HepG2 (cell line): ENCODE data around the gene SHOX.

ENCODE experiments used
- CTCF ChIP-seq: sonication (generic); formaldehyde crosslinking; IDR thresholded peaks from 2 replicates; pipeline ENCODE4 v1.5.0; 2020; ENCODE audit warnings: mild to moderate bottlenecking, missing genetic modification reagents, moderate library complexity
- DDIT3 ChIP-seq: sonication (generic); formaldehyde crosslinking; IDR thresholded peaks from 2 replicates; pipeline ENCODE4 v1.4.0; 2020; ENCODE audit warnings: mild to moderate bottlenecking, missing genetic modification reagents
- LBX2 ChIP-seq: sonication (generic); formaldehyde crosslinking; IDR thresholded peaks from 2 replicates; pipeline ENCODE4 v1.5.0; 2020; ENCODE audit warnings: missing genetic modification reagents, mild to moderate bottlenecking, borderline replicate concordance
- MAFK ChIP-seq, 2 experiments: IDR thresholded peaks in 1 of 2; conservative IDR thresholded peaks in 1 of 2; 2 replicates each; pipeline ENCODE4 v1.6.1; 2011; ENCODE audit warnings: improper control_type of control experiment in 2 of 2, low read length in 2 of 2
- NFYB ChIP-seq: sonication (generic); formaldehyde crosslinking; IDR thresholded peaks from 2 replicates; pipeline ENCODE4 v1.4.0; 2020; ENCODE audit warnings: missing genetic modification reagents
- PATZ1 ChIP-seq: sonication (generic); formaldehyde crosslinking; IDR thresholded peaks from 2 replicates; pipeline ENCODE4 v1.4.0; 2020; ENCODE audit warnings: missing genetic modification reagents
- PHF8 ChIP-seq: sonication (generic); formaldehyde crosslinking; IDR thresholded peaks from 2 replicates; pipeline ENCODE4 v1.5.0; 2020; ENCODE audit warnings: missing genetic modification reagents
- POLR2A ChIP-seq, 2 experiments: IDR thresholded peaks; 2 replicates each; pipeline ENCODE4 v1.6.1; 2011; ENCODE audit warnings: low read depth in 2 of 2, low read length in 2 of 2, mild to moderate bottlenecking in 1 of 2, moderate library complexity in 1 of 2; ENCODE audit not compliant: insufficient read depth in 1 of 2
- POLR2AphosphoS5 ChIP-seq: IDR thresholded peaks from 2 replicates; pipeline ENCODE4 v1.6.1; 2012; ENCODE audit warnings: low read depth, low read length
- TBL1XR1 ChIP-seq: fragments of 150-350 bp; IDR thresholded peaks from 2 replicates; pipeline ENCODE4 v1.6.1; 2014; ENCODE audit warnings: borderline replicate concordance, low read length; ENCODE audit not compliant: partially characterized antibody
- TCF7L2 ChIP-seq: IDR thresholded peaks from 2 replicates; pipeline ENCODE4 v1.6.1; 2011; ENCODE audit warnings: mild to moderate bottlenecking, low read depth, low read length, moderate library complexity
- ZNF446 ChIP-seq: sonication (generic); formaldehyde crosslinking; IDR thresholded peaks from 2 replicates; pipeline ENCODE4 v1.5.0; 2020; ENCODE audit warnings: mild to moderate bottlenecking, missing genetic modification reagents
- ZNF674 ChIP-seq: sonication (generic); formaldehyde crosslinking; IDR thresholded peaks from 2 replicates; pipeline ENCODE4 v1.5.0; 2020; ENCODE audit warnings: low read depth, mild to moderate bottlenecking, missing genetic modification reagents
- TF ChIP-seq, protein P1 (sequence below): sonication (generic); formaldehyde crosslinking; conservative IDR thresholded peaks from 2 replicates; pipeline ENCODE4 v1.4.0; 2020; ENCODE audit warnings: missing genetic modification reagents

GRCh38 chrX:590693-591404 is 39.7 kb upstream of the SHOX start:
- TF ChIP-seq CTCF (CRISPR knock-in tag) (no peak), POLR2A (IDR thresholded peaks at IDR 0.05; ENCODE audit: insufficient read depth in 1 of 2, low read depth in 2 of 2, low read length in 2 of 2) (no peak), PHF8 (CRISPR knock-in tag) (no peak), PATZ1 (no peak), TBL1XR1 (no peak), POLR2AphosphoS5 (no peak), DDIT3 (CRISPR knock-in tag) (no peak), LBX2 (no peak), ZNF674 (CRISPR knock-in tag) (no peak), ZNF446 (CRISPR knock-in tag) (no peak), TCF7L2 (no peak), MAFK (conservative IDR thresholded peaks at IDR 0.05 in 1 of 2, IDR thresholded peaks at IDR 0.05 in 1 of 2; ENCODE audit: low read length in 2 of 2) (no peak), NFYB (no peak)
- TF ChIP-seq, protein P1, sequence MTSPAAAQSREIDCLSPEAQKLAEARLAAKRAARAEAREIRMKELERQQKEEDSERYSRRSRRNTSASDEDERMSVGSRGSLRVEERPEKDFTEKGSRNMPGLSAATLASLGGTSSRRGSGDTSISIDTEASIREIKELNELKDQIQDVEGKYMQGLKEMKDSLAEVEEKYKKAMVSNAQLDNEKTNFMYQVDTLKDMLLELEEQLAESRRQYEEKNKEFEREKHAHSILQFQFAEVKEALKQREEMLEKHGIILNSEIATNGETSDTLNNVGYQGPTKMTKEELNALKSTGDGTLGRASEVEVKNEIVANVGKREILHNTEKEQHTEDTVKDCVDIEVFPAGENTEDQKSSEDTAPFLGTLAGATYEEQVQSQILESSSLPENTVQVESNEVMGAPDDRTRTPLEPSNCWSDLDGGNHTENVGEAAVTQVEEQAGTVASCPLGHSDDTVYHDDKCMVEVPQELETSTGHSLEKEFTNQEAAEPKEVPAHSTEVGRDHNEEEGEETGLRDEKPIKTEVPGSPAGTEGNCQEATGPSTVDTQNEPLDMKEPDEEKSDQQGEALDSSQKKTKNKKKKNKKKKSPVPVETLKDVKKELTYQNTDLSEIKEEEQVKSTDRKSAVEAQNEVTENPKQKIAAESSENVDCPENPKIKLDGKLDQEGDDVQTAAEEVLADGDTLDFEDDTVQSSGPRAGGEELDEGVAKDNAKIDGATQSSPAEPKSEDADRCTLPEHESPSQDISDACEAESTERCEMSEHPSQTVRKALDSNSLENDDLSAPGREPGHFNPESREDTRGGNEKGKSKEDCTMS (CRISPR knock-in tag): no peak
